ENCODE data around the gene ADD3.

Gene ADD3

GRCh38 chr10:110067960-110068770 is 60.4 kb downstream of the ADD3 start (continued):
- no peak for TF ChIP-seq ZNF112 (tag by site-specific recombination; IDR thresholded peaks at IDR 0.05)
- peak; percentile 75 for TF ChIP-seq FEZF1 (tag by site-specific recombination; IDR thresholded peaks at IDR 0.05)
- no peak for TF ChIP-seq ZNF776 (tag by site-specific recombination; IDR thresholded peaks at IDR 0.05; ENCODE audit: borderline replicate concordance)
- no peak for TF ChIP-seq ZNF704 (tag by site-specific recombination; IDR thresholded peaks at IDR 0.05)
- TF ChIP-seq YY2 (tag by site-specific recombination; IDR thresholded peaks at IDR 0.05) = no peak
- TF ChIP-seq ZIC2 (tag by site-specific recombination; IDR thresholded peaks at IDR 0.05) = no peak
- TF ChIP-seq, protein P1, sequence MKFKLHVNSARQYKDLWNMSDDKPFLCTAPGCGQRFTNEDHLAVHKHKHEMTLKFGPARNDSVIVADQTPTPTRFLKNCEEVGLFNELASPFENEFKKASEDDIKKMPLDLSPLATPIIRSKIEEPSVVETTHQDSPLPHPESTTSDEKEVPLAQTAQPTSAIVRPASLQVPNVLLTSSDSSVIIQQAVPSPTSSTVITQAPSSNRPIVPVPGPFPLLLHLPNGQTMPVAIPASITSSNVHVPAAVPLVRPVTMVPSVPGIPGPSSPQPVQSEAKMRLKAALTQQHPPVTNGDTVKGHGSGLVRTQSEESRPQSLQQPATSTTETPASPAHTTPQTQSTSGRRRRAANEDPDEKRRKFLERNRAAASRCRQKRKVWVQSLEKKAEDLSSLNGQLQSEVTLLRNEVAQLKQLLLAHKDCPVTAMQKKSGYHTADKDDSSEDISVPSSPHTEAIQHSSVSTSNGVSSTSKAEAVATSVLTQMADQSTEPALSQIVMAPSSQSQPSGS (tag by site-specific recombination; IDR thresholded peaks at IDR 0.05; ENCODE audit: low read depth) = no peak
- no peak for TF ChIP-seq ZNF660 (tag by site-specific recombination; IDR thresholded peaks at IDR 0.05)
- peak; percentile 42; the same call in 1 of the 2 replicates for TF ChIP-seq ZBTB17 (tag by site-specific recombination; IDR thresholded peaks at IDR 0.05)
- TF ChIP-seq ZNF157 (tag by site-specific recombination; IDR thresholded peaks at IDR 0.05) = no peak
- TF ChIP-seq ZNF394 (tag by site-specific recombination; IDR thresholded peaks at IDR 0.05; ENCODE audit: borderline replicate concordance) = no peak
- TF ChIP-seq ZNF521 (tag by site-specific recombination; IDR thresholded peaks at IDR 0.05) = no peak
- TF ChIP-seq SALL2 (tag by site-specific recombination; IDR thresholded peaks at IDR 0.05; ENCODE audit: borderline replicate concordance) = no peak
- TF ChIP-seq KLF7 (tag by site-specific recombination; IDR thresholded peaks at IDR 0.05; ENCODE audit: borderline replicate concordance) = peak; percentile 87; the same call in 1 of the 2 replicates
- TF ChIP-seq ZNF626 (tag by site-specific recombination; IDR thresholded peaks at IDR 0.05) = no peak
- TF ChIP-seq, protein P2, sequence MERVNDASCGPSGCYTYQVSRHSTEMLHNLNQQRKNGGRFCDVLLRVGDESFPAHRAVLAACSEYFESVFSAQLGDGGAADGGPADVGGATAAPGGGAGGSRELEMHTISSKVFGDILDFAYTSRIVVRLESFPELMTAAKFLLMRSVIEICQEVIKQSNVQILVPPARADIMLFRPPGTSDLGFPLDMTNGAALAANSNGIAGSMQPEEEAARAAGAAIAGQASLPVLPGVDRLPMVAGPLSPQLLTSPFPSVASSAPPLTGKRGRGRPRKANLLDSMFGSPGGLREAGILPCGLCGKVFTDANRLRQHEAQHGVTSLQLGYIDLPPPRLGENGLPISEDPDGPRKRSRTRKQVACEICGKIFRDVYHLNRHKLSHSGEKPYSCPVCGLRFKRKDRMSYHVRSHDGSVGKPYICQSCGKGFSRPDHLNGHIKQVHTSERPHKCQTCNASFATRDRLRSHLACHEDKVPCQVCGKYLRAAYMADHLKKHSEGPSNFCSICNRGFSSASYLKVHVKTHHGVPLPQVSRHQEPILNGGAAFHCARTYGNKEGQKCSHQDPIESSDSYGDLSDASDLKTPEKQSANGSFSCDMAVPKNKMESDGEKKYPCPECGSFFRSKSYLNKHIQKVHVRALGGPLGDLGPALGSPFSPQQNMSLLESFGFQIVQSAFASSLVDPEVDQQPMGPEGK (tag by site-specific recombination; IDR thresholded peaks at IDR 0.05) = 0 out of 2 replicates have a peak, but pooled peaks have one; percentile 49
- TF ChIP-seq PRDM10 (tag by site-specific recombination; IDR thresholded peaks at IDR 0.05) = peak; percentile 73
- TF ChIP-seq ZNF488 (tag by site-specific recombination; IDR thresholded peaks at IDR 0.05) = no peak
- TF ChIP-seq OSR2 (tag by site-specific recombination; IDR thresholded peaks at IDR 0.05) = peak; percentile 92
- no peak for TF ChIP-seq ZNF184 (tag by site-specific recombination; IDR thresholded peaks at IDR 0.05)
- TF ChIP-seq ZNF114 (tag by site-specific recombination; IDR thresholded peaks at IDR 0.05) = no peak
- peak; percentile 84 for TF ChIP-seq KLF1 (tag by site-specific recombination; IDR thresholded peaks at IDR 0.05)
- no peak for TF ChIP-seq ZNF510 (tag by site-specific recombination; IDR thresholded peaks at IDR 0.05; ENCODE audit: insufficient replicate concordance)
- no peak for TF ChIP-seq ZFP37 (tag by site-specific recombination; IDR thresholded peaks at IDR 0.05)
- 0 out of 2 replicates have a peak, but pooled peaks have one; percentile 35 for TF ChIP-seq KLF8 (tag by site-specific recombination; IDR thresholded peaks at IDR 0.05)

Measured in HEK293 (cell line).